HepG2 (cell line): ENCODE measurements around the gene CLCN2. TPM values are rescaled to one million over a fixed set of nuclear protein-coding genes. Genes with fewer than 3 reads are reported as not detected.

Experiments used
- AHR ChIP-seq: IDR thresholded peaks from 2 replicates; pipeline ENCODE4 v1.6.1; 2018; ENCODE audit warnings: missing genetic modification reagents, missing compliant biosample characterization
- ARNT ChIP-seq: fragments of 450-650 bp; IDR thresholded peaks from 2 replicates; pipeline ENCODE4 v1.6.1; 2017
- CEBPG ChIP-seq: IDR thresholded peaks from 2 replicates; pipeline ENCODE4 v1.6.1; 2016
- ETV5 ChIP-seq: IDR thresholded peaks from 2 replicates; pipeline ENCODE4 v1.6.1; 2018; ENCODE audit warnings: missing biosample characterization, missing genetic modification reagents, inconsistent platforms, borderline replicate concordance
- GATAD1 ChIP-seq: IDR thresholded peaks from 2 replicates; pipeline ENCODE4 v1.6.1; 2016; ENCODE audit warnings: missing genetic modification reagents, missing compliant biosample characterization
- HCFC1 ChIP-seq: fragments of 150-350 bp; IDR thresholded peaks from 2 replicates; pipeline ENCODE4 v1.6.1; 2014; ENCODE audit warnings: low read depth, low read length
- IRF1 ChIP-seq: sonication (generic); formaldehyde crosslinking; IDR thresholded peaks from 2 replicates; pipeline ENCODE4 v1.4.0; 2020; ENCODE audit warnings: low read depth, mild to moderate bottlenecking, missing genetic modification reagents
- JARID2 ChIP-seq: sonication (generic); formaldehyde crosslinking; IDR thresholded peaks from 2 replicates; pipeline ENCODE4 v1.8.1; 2023; ENCODE audit warnings: missing genetic modification reagents, inconsistent platforms; ENCODE audit not compliant: insufficient replicate concordance
- MXD1 ChIP-seq: sonication (generic); formaldehyde crosslinking; IDR thresholded peaks from 2 replicates; pipeline ENCODE4 v1.4.0; 2020; ENCODE audit warnings: mild to moderate bottlenecking, missing genetic modification reagents
- NCOA5 ChIP-seq: sonication (generic); formaldehyde crosslinking; IDR thresholded peaks from 2 replicates; pipeline ENCODE4 v1.4.0; 2020; ENCODE audit warnings: missing genetic modification reagents
- PHF5A ChIP-seq: IDR thresholded peaks from one replicate; pipeline ENCODE4 v1.6.1; 2018; ENCODE audit warnings: low read depth, missing genetic modification reagents; ENCODE audit not compliant: unreplicated experiment
- PITX1 ChIP-seq: sonication (generic); formaldehyde crosslinking; IDR thresholded peaks from 2 replicates; pipeline ENCODE4 v1.5.1; 2020; ENCODE audit warnings: mild to moderate bottlenecking, missing genetic modification reagents
- SIN3B ChIP-seq: fragments of 150-350 bp; IDR thresholded peaks from 2 replicates; pipeline ENCODE4 v1.6.1; 2014; ENCODE audit warnings: low read length
- SKI ChIP-seq: fragments of 450-650 bp; IDR thresholded peaks from one replicate; pipeline ENCODE4 v1.6.1; 2018; ENCODE audit warnings: mild to moderate bottlenecking; ENCODE audit not compliant: partially characterized antibody
- SMARCC2 ChIP-seq: fragments of 450-650 bp; IDR thresholded peaks from 2 replicates; pipeline ENCODE4 v1.6.1; 2017; ENCODE audit warnings: antibody characterized with exemption, mild to moderate bottlenecking
- TBX3 ChIP-seq: fragments of 450-650 bp; IDR thresholded peaks from 2 replicates; pipeline ENCODE4 v1.6.1; 2017; ENCODE audit warnings: antibody characterized with exemption, mild to moderate bottlenecking, inconsistent platforms, borderline replicate concordance
- TCF12 ChIP-seq, 2 experiments: fragments of 450-650 bp in 1 of 2; sonication (generic) in 1 of 2; formaldehyde crosslinking in 1 of 2; IDR thresholded peaks; 2 replicates each; pipeline versions ENCODE4 v1.6.1 to v1.8.0; 2017 to 2022; ENCODE audit warnings: antibody characterized with exemption in 1 of 2, mild to moderate bottlenecking in 1 of 2, missing genetic modification reagents in 1 of 2, moderate library complexity in 1 of 2
- TFE3 ChIP-seq: IDR thresholded peaks from 2 replicates; pipeline ENCODE4 v1.6.1; 2016
- TOE1 ChIP-seq: sonication (generic); formaldehyde crosslinking; IDR thresholded peaks from 2 replicates; pipeline ENCODE4 v1.4.0; 2020; ENCODE audit warnings: mild to moderate bottlenecking, missing genetic modification reagents
- TSC22D2 ChIP-seq: sonication (generic); formaldehyde crosslinking; IDR thresholded peaks from 2 replicates; pipeline ENCODE4 v1.5.1; 2020; ENCODE audit warnings: missing genetic modification reagents, mild to moderate bottlenecking, borderline replicate concordance
- ZBTB25 ChIP-seq: IDR thresholded peaks from 2 replicates; pipeline ENCODE4 v1.6.1; 2018; ENCODE audit warnings: missing genetic modification reagents
- ZBTB38 ChIP-seq: sonication (generic); formaldehyde crosslinking; IDR thresholded peaks from 2 replicates; pipeline ENCODE4 v1.5.1; 2020; ENCODE audit warnings: mild to moderate bottlenecking, missing genetic modification reagents
- ZMAT3 ChIP-seq: sonication (generic); formaldehyde crosslinking; conservative IDR thresholded peaks from 2 replicates; pipeline ENCODE4 v1.7.0; 2021; ENCODE audit warnings: missing genetic modification reagents
- ZNF282 ChIP-seq: fragments of 450-650 bp; IDR thresholded peaks from 2 replicates; pipeline ENCODE4 v1.6.1; 2018; ENCODE audit not compliant: partially characterized antibody
- ZNF337 ChIP-seq: sonication (generic); formaldehyde crosslinking; IDR thresholded peaks from 2 replicates; pipeline ENCODE4 v1.5.1; 2020; ENCODE audit warnings: missing genetic modification reagents, low read depth, mild to moderate bottlenecking, borderline replicate concordance
- ZNF430 ChIP-seq: sonication (generic); formaldehyde crosslinking; IDR thresholded peaks from 2 replicates; pipeline ENCODE4 v1.9.0; 2021; ENCODE audit warnings: mild to moderate bottlenecking, missing genetic modification reagents
- ZNF766 ChIP-seq: sonication (generic); formaldehyde crosslinking; IDR thresholded peaks from 2 replicates; pipeline ENCODE4 v1.5.0; 2020; ENCODE audit warnings: missing genetic modification reagents, borderline replicate concordance
- ZNF879 ChIP-seq: sonication (generic); formaldehyde crosslinking; IDR thresholded peaks from 2 replicates; pipeline ENCODE4 v1.8.1; 2023; ENCODE audit warnings: missing genetic modification reagents
- polyA plus RNA-seq, 8 experiments: library from polyadenylated mRNA; depleted of rRNA in 3 of 8; stranded (reverse) in 7 of 8; unstranded in 1 of 8; fragments of >200 nt; fragmentation: Illumina TruSeq in 4 of 8; extraction: Trizol in 4 of 8; gene quantifications; 2 replicates each; pipeline versions ENCODE4 v1.2.1 to v1.2.3, GENCODE V29; 2011 to 2016; ENCODE audit warnings: low read depth in 4 of 8, missing spikeins in 1 of 8, mixed read lengths in 1 of 8; ENCODE audit not compliant: insufficient read depth in 1 of 8
- total RNA-seq, 5 experiments: library from RNA; depleted of rRNA; stranded (reverse); fragments of >200 nt; fragmentation: Illumina TruSeq; extraction: Trizol; gene quantifications; 2 replicates each; pipeline ENCODE4 v1.2.3, GENCODE V29; 2016; ENCODE audit warnings: low read depth in 1 of 5

CLCN2 gene
- total and polyA plus RNA-seq, 2 of the 13 experiments (the other 11 are each of a cell fraction or from before 2014, with no cell fraction given) = 11.4 to 13.5 TPM

GRCh38 chr3:184362668-184363546 lies 1.5 kb upstream of the CLCN2 start (continued):
- peak; percentile 84 for TF ChIP-seq ZBTB25 (CRISPR knock-in tag)
- peak; percentile 71; the same call in 1 of the 2 replicates for TF ChIP-seq TSC22D2 (CRISPR knock-in tag)
- TF ChIP-seq ZNF766 (CRISPR knock-in tag) = peak; percentile 75; the same call in 1 of the 2 replicates
- no peak for TF ChIP-seq SIN3B
- no peak for TF ChIP-seq ZNF879 (CRISPR knock-in tag)
- peak; percentile 80 for TF ChIP-seq JARID2
- no peak for TF ChIP-seq ZNF282
- peak; percentile 72 for TF ChIP-seq HCFC1
- no peak for TF ChIP-seq SMARCC2
- TF ChIP-seq IRF1 (CRISPR knock-in tag) = no peak
- 0 out of 2 replicates have a peak, but pooled peaks have one; percentile 43 for TF ChIP-seq ZNF337 (CRISPR knock-in tag)
- TF ChIP-seq SKI = peak; percentile 52
- TF ChIP-seq CEBPG (CRISPR knock-in tag) = peak; percentile 27; the same call in 1 of the 2 replicates
- TF ChIP-seq ARNT = no peak
- TF ChIP-seq TCF12 (IDR thresholded peaks at IDR 0.05) = no peak
- no peak; the same call in 1 of the 2 replicates for TF ChIP-seq TCF12 (CRISPR knock-in tag; IDR thresholded peaks at IDR 0.05)
- peak; percentile 78 for TF ChIP-seq PHF5A
- TF ChIP-seq ZNF430 = peak; percentile 73; the same call in 1 of the 2 replicates
- 0 out of 2 replicates have a peak, but pooled peaks have one; percentile 9 for TF ChIP-seq ZBTB38 (CRISPR knock-in tag)
- no peak; the same call in 1 of the 2 replicates for TF ChIP-seq AHR (CRISPR knock-in tag)
- TF ChIP-seq TBX3 = no peak
- TF ChIP-seq PITX1 (CRISPR knock-in tag) = peak; percentile 63; the same call in 1 of the 2 replicates
- no peak for TF ChIP-seq NCOA5 (CRISPR knock-in tag)
- TF ChIP-seq TOE1 (CRISPR knock-in tag) = peak; percentile 38; the same call in 1 of the 2 replicates
- TF ChIP-seq ETV5 = peak; percentile 80; the same call in 1 of the 2 replicates
- peak; percentile 75; the same call in 1 of the 2 replicates for TF ChIP-seq ZMAT3 (CRISPR knock-in tag)
- peak; percentile 88 for TF ChIP-seq GATAD1 (CRISPR knock-in tag)
- TF ChIP-seq TFE3 (CRISPR knock-in tag) = peak; percentile 40; the same call in 1 of the 2 replicates
- TF ChIP-seq MXD1 = peak; percentile 70; the same call in 1 of the 2 replicates
